Measurements from ENCODE around the gene GABRG3. TPM values are rescaled to one million over a fixed set of nuclear protein-coding genes. Genes with fewer than 3 reads are reported as not detected.

The GABRG3 gene
- total RNA-seq, 3 donors from 2014 or later, result not detected

DNA sequence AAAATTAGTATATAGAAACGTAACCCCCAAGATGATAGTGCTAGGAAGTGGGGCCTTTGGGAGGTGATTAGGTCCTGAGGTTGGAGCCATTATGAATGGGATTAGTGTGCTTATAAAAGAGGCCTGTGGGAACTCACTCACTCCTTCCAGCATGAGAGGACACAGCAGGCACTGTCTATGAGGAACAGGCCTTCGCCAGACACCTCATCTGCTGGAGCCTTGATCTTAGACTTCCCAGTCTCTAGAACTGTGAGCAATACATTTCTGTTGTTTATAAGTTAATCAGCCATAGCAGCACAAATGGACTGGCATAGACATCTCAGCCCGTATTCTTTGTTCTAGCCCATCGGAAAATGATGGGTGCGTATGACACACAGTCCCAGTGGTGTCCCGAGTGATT, 152.3 kb downstream of the GABRG3 start:
- ATAC-seq (no peak), DNase-seq (no peak)
- H3K4me3 Mint-ChIP-seq, result no peak overlapping the region
- H3K27me3 Mint-ChIP-seq (ENCODE audit: low read depth), result no peaks in the 10 kb centered on the region
- H3K9me3 Mint-ChIP-seq, result peaks cover 3% of the 10 kb centered on the region
- H3K36me3 Mint-ChIP-seq (ENCODE audit: insufficient read depth), result no peaks in the 10 kb centered on the region
- H3K4me1 Mint-ChIP-seq (ENCODE audit: low read depth), result no peaks in the 10 kb centered on the region

DNA sequence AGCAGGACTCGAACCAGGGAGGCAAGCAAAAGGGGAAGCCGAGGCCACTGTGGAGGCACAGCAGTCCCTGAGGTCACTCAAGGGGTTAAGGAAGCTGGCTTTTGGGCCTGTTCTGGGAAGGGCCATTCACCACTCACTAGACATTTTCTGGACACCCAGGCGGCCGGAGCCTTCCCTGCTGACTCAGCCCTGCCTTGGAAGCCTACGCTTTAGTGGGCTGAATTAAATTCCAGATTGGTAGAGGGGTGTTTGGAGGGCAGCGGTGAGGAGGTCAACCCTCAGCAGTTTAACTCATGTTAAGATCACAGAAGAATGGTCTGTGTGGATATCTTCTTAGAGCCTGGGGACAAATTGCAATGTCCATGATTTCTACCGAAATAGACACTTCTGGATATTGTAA, 152.8 kb downstream of the GABRG3 start:
- Mint-ChIP-seq H3K4me1 (ENCODE audit: low read depth) (no peaks in the 10 kb centered on the region), H3K36me3 (ENCODE audit: insufficient read depth) (no peaks in the 10 kb centered on the region), H3K9me3 (peaks cover 3% of the 10 kb centered on the region), H3K27me3 (ENCODE audit: low read depth) (no peaks in the 10 kb centered on the region), H3K4me3 (no peak overlapping the region)
- no peak for DNase-seq
- no peak for ATAC-seq

DNA sequence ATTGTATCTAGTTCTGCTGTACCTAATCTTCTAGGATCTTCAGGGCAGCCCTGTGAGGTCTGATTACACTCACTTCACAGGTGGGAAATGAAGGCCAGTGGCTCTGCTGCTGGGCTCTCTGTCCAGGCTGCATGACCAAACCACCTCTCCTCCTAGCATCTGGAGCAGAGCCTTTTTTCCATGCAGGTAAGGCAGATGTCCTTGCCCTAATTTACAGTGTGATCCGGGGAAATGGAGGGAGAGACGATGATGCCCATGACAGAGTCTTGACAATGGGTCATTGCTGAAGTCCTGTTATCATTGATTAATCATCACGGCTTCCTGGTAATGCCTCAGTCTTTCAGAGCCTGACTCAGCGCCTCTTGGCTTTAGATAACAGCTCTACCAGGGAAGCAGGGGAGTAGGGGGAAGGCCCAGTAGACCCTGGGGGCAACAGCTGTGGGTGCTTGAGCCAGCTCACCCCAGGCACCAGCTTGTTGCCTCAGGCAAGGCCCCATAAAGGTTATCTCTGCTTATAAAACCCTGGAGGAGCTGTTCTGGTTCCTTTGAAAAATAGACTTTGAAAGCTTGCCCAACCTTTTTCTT, 153.4 kb downstream of the GABRG3 start:
- H3K36me3 Mint-ChIP-seq (ENCODE audit: insufficient read depth), result no peaks in the 10 kb centered on the region
- no peaks in the 10 kb centered on the region for H3K4me1 Mint-ChIP-seq (ENCODE audit: low read depth)
- peaks cover 3% of the 10 kb centered on the region for H3K9me3 Mint-ChIP-seq
- no peak for ATAC-seq
- no peak for DNase-seq
- no peak overlapping the region for H3K4me3 Mint-ChIP-seq
- no peaks in the 10 kb centered on the region for H3K27me3 Mint-ChIP-seq (ENCODE audit: low read depth)

DNA sequence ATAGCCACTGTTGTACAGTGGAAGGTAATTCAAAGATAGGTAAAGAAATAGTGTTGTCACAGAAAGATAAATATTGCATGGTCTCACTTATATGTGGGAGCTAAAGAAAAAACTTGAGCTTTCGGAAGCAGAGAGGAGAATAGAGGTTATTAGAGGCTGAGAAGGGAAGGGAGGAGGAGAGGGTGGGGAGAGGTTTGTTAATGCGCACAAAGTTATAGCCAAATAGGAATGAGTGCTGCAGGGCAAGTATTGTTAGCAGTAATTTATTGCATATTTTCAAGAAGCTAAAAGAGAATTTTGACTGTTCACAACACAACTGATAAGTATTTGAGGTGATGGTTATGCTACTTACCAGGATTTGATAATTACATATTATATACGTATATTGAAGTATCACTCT, 154.2 kb downstream of the GABRG3 start:
- Mint-ChIP-seq H3K4me1 (ENCODE audit: low read depth) (no peaks in the 10 kb centered on the region), H3K27me3 (ENCODE audit: low read depth) (no peaks in the 10 kb centered on the region), H3K4me3 (no peak overlapping the region), H3K9me3 (peaks cover 3% of the 10 kb centered on the region), H3K36me3 (ENCODE audit: insufficient read depth) (no peaks in the 10 kb centered on the region)
- ATAC-seq (no peak), DNase-seq (no peak)

DNA sequence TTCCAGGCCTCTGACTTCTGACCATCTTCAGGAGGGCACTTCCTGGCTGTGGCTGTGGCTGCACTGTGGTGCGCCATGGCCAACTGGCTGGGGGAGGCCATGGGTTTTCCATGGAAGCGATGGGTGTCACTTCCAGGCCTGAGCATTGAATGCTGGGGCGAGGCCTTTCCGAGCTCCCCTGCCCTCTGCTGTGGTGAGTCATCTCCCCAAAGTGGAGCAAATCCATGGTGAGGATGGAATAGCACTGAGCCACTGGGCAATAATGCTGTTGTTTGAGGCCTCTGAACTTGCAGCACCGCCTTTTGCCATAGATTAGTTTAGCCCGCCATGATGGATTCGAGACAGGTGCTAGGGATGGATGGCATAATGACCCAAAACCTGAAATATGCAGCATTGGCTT, 155.5 kb downstream of the GABRG3 start:
- ATAC-seq (no peak), DNase-seq (no peak)
- no peaks in the 10 kb centered on the region for H3K27me3 Mint-ChIP-seq (ENCODE audit: low read depth)
- H3K36me3 Mint-ChIP-seq (ENCODE audit: insufficient read depth), result no peaks in the 10 kb centered on the region
- peaks cover 3% of the 10 kb centered on the region for H3K9me3 Mint-ChIP-seq
- H3K4me3 Mint-ChIP-seq, result no peak overlapping the region
- H3K4me1 Mint-ChIP-seq (ENCODE audit: low read depth), result no peaks in the 10 kb centered on the region

DNA sequence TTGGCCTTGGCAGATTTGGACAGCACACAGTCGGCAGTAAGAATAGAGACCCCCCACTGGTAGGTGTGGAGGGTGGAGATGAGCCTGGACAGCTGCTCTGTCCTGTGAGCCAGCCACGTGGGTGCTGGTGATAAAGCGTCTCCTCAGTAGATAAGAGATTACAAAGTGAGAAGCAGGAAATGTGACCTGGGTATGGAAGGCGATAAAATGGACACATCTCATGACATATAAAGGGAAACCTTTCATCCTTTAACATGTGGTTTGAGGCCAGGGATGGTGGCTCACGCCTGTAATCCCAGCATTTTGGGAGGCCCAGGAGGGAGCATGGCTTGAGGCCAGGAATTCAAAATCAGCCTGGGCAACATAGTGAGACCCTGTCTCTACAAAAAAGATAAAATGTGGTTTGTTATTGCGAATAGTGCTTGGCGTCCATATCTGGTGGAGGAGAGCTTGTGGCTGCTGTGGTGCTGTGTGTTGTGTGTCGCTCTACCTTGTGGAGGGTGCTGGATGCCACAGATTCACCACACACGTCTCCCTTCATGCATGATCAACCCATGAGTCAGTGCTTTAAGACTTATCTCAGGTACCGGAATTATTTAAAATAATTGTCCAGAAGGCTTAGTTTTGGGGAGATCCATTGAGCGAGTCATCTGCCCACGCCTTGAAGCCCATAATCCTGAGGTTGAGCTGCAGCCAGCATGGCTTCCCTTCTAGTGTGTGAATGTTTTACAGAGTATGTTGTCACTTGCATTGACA, 157.0 kb downstream of the GABRG3 start:
- Mint-ChIP-seq H3K4me3 (no peak overlapping the region), H3K36me3 (ENCODE audit: insufficient read depth) (no peaks in the 10 kb centered on the region), H3K9me3 (peaks cover 3% of the 10 kb centered on the region), H3K27me3 (ENCODE audit: low read depth) (no peaks in the 10 kb centered on the region), H3K4me1 (ENCODE audit: low read depth) (no peaks in the 10 kb centered on the region)
- DNase-seq, result no peak
- ATAC-seq, result no peak

DNA sequence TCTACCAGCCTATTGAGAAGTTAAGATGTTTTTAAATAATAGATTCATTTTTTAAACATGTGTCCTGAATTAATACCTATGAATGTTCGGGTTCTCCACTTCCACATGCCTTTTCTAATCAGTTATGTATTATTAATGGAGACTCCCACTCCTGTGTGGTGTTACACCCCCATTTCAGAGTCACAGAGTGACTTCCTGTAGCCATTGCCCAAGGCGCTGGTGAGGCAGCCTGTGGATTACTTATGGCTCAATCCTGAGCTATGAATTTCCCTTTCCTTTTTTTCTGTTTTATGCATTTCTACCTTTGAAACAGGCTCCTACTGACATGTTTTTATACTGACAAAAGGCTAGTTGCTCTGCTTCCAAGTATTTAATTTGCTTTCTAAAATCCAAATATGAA, 162.3 kb downstream of the GABRG3 start:
- Mint-ChIP-seq H3K4me3 (no peak overlapping the region), H3K4me1 (ENCODE audit: low read depth) (no peaks in the 10 kb centered on the region), H3K36me3 (ENCODE audit: insufficient read depth) (no peaks in the 10 kb centered on the region), H3K9me3 (peaks cover 7% of the 10 kb centered on the region), H3K27me3 (ENCODE audit: low read depth) (no peaks in the 10 kb centered on the region)
- ATAC-seq (no peak), DNase-seq (no peak)

DNA sequence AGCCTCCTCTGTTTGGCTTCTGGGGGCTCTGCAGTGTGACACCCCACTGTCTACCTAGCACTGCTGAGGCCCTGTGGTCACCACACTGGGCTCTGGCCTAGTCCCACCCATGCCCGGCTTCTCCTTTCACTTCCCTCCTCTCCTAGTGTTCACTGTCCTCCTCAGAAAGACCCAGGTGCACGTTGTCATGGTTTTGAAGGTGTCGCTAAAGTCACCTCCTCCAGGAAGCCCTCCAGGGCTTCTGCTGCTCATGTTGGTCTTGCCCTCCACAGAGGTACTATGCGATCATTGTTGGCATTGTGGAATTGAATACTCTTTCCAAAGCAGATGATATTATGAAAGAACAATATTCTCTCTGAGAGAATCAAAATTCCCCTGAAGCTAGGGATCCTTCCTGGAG, 163.5 kb downstream of the GABRG3 start:
- ATAC-seq (no peak), DNase-seq (no peak)
- Mint-ChIP-seq H3K36me3 (ENCODE audit: insufficient read depth) (no peaks in the 10 kb centered on the region), H3K27me3 (ENCODE audit: low read depth) (no peaks in the 10 kb centered on the region), H3K4me1 (ENCODE audit: low read depth) (no peaks in the 10 kb centered on the region), H3K9me3 (peaks cover 7% of the 10 kb centered on the region), H3K4me3 (no peak overlapping the region)

DNA sequence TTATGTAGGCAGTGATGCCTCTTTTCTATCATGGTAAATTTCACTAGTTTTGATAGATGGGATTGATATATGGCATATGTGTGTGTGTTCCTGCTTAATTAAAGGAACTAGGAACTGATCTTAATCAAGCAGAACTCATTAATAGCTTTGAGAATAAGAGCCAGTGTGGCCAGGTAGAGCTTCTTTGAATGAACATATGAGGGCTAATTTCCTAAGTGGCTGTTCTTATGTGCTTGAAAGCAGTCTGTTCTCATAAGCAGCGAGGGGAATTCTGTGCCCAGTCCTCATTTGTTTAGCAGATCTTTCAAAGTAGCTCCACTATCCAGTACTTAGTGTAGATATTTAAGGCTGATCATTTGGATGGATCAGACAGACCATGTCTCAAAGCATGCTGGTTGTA, 164.2 kb downstream of the GABRG3 start:
- H3K4me3 Mint-ChIP-seq, result no peak overlapping the region
- no peaks in the 10 kb centered on the region for H3K27me3 Mint-ChIP-seq (ENCODE audit: low read depth)
- no peaks in the 10 kb centered on the region for H3K36me3 Mint-ChIP-seq (ENCODE audit: insufficient read depth)
- DNase-seq (no peak), ATAC-seq (no peak)
- no peaks in the 10 kb centered on the region for H3K4me1 Mint-ChIP-seq (ENCODE audit: low read depth)
- peaks cover 7% of the 10 kb centered on the region for H3K9me3 Mint-ChIP-seq

DNA sequence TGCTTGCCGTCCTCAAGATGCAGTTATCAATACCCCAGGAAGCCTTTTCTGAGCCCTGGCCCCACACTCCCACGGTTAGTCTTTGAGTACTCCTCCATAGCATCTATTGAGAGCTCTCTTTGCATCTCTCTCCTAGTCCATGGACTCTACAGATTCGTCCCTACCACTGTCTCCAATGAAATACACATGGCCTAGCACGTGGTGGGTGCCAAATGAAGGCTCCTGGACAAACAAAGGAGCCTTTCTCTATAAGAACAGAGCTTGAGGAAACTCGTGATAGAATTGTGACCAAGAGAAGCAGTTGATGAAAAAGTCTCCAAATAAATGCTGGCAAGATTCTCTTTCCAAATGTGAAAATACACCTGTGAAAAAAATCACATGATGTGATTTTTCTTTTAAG, 166.1 kb downstream of the GABRG3 start:
- Mint-ChIP-seq H3K9me3 (peaks cover 11% of the 10 kb centered on the region), H3K27me3 (ENCODE audit: low read depth) (no peaks in the 10 kb centered on the region), H3K4me3 (no peak overlapping the region), H3K36me3 (ENCODE audit: insufficient read depth) (no peaks in the 10 kb centered on the region), H3K4me1 (ENCODE audit: low read depth) (no peaks in the 10 kb centered on the region)
- no peak for DNase-seq
- no peak for ATAC-seq

DNA sequence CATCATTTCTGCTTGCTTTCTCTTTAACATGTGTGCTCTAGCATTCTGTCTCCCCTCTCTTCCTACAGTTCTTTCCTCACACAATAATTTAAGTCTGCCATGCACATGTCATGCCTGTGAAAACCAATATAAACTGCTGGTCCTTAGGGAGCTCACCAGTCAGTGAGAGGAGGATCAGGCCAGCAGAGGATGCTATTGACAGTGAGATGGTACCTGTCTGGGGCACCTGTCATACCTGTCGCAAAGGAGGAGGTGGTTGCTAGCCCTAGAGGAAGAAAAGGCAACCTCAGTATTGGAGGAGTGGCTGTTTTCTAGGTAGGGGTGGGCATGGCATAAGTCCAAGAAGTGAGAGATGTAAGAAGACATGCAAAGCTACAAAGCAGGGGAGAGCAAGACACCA, 194.6 kb downstream of the GABRG3 start:
- ATAC-seq (no peak), DNase-seq (no peak)
- H3K36me3 Mint-ChIP-seq (ENCODE audit: insufficient read depth), result no peaks in the 10 kb centered on the region
- H3K4me1 Mint-ChIP-seq (ENCODE audit: low read depth), result no peaks in the 10 kb centered on the region
- peaks cover 10% of the 10 kb centered on the region for H3K9me3 Mint-ChIP-seq
- H3K4me3 Mint-ChIP-seq, result no peak overlapping the region
- no peaks in the 10 kb centered on the region for H3K27me3 Mint-ChIP-seq (ENCODE audit: low read depth)

DNA sequence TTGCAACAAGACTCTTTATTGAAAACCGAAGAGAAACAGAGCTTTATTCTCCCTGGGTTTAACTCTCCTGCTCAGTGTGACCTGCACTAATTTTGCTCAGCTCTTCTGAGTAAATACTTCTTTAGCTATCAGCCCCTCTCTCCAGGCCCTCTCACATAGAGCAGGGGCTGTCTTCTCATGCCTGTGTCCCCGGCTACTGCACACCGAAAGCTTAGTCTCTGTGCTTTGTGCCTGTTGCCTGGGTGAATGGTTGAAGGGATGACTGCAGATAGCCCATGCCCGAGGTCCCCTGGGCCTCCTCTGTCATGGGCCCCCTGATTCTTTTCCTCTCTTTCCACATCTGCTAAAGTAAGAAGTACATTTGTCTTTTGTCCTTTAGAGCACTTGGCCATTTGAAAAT, 195.9 kb downstream of the GABRG3 start:
- ATAC-seq, result no peak
- Mint-ChIP-seq H3K4me3 (no peak overlapping the region), H3K27me3 (ENCODE audit: low read depth) (no peaks in the 10 kb centered on the region), H3K36me3 (ENCODE audit: insufficient read depth) (no peaks in the 10 kb centered on the region), H3K4me1 (ENCODE audit: low read depth) (no peaks in the 10 kb centered on the region), H3K9me3 (peaks cover 8% of the 10 kb centered on the region)
- no peak for DNase-seq

DNA sequence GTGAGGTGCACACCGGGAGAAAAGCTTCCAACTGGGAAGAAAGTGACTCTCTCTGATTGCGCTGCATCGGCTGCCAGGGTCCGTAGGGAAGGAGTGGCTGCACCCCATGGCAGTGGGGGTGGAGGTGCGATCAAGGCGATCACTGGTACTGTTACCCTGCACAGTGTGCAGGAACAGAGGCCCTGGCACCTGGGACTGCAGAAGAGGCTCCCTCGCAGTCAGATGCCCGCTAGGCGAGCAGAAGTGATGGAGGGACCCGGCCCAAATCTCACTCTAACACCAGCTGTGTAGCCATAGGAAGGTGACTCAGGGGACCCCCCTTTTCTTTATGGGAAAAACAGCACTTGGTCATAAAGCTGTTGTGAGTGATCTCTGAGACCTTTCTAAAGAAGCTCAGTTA, 196.8 kb downstream of the GABRG3 start:
- Mint-ChIP-seq H3K27me3 (ENCODE audit: low read depth) (no peaks in the 10 kb centered on the region), H3K36me3 (ENCODE audit: insufficient read depth) (no peaks in the 10 kb centered on the region), H3K4me1 (ENCODE audit: low read depth) (no peaks in the 10 kb centered on the region), H3K4me3 (no peak overlapping the region), H3K9me3 (peaks cover 8% of the 10 kb centered on the region)
- DNase-seq (no peak), ATAC-seq (no peak)

DNA sequence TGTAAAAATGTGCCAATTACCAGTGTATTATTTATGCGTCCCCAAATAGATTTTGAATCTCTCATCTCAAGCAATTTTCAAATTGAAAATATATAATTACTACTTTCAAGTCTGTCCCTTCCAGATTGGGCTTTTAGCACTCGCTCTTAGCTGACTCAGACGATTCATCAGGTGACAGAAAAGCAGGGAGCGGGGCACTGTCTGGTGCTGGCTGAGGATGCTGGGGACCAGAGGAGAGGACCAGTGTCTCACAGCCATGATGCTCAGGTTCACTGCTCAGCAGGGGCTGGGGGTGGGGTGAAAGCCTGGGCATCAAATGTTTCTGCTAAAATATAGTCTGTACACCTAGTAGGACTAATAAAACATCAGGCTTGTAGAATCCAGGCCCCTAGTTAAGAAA, 199.9 kb downstream of the GABRG3 start:
- ATAC-seq, result no peak
- Mint-ChIP-seq H3K4me1 (ENCODE audit: low read depth) (no peaks in the 10 kb centered on the region), H3K4me3 (no peak overlapping the region), H3K9me3 (peaks cover 8% of the 10 kb centered on the region), H3K27me3 (ENCODE audit: low read depth) (no peaks in the 10 kb centered on the region), H3K36me3 (ENCODE audit: insufficient read depth) (no peaks in the 10 kb centered on the region)
- DNase-seq, result no peak

DNA sequence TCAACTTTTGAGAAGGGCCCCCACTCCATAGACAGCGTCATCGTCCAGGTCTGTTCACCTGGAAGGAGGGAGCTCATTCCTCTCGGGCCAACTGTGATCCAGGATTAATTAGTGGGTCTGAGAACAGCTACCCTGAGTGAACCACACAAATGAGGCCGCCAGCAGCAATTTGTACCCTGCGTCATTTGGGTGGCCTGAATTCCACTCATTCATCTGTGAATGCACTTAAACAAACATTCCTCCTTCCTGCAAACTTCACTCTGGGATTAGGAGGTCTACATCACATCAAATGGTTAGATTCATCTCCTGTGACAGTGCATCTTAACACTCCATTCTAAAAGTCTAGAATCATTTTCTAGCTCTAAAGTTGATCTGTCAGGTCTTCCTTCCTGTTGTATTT, 201.8 kb downstream of the GABRG3 start:
- Mint-ChIP-seq H3K9me3 (peaks cover 20% of the 10 kb centered on the region), H3K4me1 (ENCODE audit: low read depth) (no peaks in the 10 kb centered on the region), H3K36me3 (ENCODE audit: insufficient read depth) (no peaks in the 10 kb centered on the region), H3K4me3 (no peak overlapping the region), H3K27me3 (ENCODE audit: low read depth) (no peaks in the 10 kb centered on the region)
- ATAC-seq (no peak), DNase-seq (no peak)

Measured in activated T-cell treated with anti-CD3 and anti-CD28 coated beads, Interleukin-2, amount 50 U/mL, for 4 hours (primary cell).